HG02870 (cell line): Measurements from ENCODE around the gene SIPA1L3.

Experiments
- ATAC-seq: cut with Tn5 transposase; IDR thresholded peaks from one replicate; pipeline ENCODE4 v1.9.1; 2021; ENCODE audit warnings: mild to moderate bottlenecking, moderate library complexity; ENCODE audit not compliant: unreplicated experiment

The SIPA1L3 gene

GRCh38 chr19:38173291-38174041 lies 266.5 kb downstream of the SIPA1L3 start:
- ATAC-seq = no peak

- ATAC-seq = no peak
Observed at GRCh38 chr19:38175422-38175821, 268.4 kb downstream of the SIPA1L3 start.

- ATAC-seq = no peak
Observed at GRCh38 chr19:38180071-38180470, 273.1 kb downstream of the SIPA1L3 start.

DNA sequence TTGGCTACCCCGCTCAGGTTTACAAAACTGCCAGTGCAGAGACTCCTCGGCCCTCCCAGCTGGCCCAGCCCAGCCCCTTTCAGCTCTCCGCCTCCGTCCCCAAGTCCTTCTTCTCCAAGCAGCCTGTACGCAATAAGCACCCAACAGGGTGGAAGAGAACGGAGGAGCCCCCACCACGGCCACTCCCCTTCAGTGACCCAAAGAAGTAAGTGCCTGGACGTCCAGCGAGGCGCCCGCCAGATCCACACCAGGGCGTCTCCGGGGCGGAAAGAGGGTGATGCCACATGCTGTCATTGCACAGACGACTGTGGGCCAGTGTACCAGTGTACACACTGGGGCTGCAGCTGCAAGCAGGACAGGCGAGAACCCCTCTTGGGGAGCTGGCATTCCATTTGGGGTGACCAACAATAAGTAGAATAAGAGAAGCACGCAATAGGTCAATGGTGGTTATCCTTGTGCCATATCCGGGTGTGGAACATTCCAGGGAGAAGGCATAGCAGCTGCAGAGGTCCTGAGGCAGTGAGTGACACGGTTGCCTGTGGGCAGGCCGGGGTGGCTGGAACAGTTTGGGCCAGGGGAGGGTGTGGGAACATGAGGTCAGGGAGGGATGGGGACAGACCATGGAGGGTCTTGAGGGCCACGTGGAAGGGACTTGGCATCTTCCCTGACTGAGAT lies 275.7 kb downstream of the SIPA1L3 start:
- ATAC-seq = no peak

- ATAC-seq = no peak
Observed at GRCh38 chr19:38183251-38183897, 276.4 kb downstream of the SIPA1L3 start.

GRCh38 chr19:38184815-38185214 lies 277.8 kb downstream of the SIPA1L3 start:
- ATAC-seq = no peak

- no peak for ATAC-seq
Observed at GRCh38 chr19:38185562-38185961, 278.6 kb downstream of the SIPA1L3 start.

DNA sequence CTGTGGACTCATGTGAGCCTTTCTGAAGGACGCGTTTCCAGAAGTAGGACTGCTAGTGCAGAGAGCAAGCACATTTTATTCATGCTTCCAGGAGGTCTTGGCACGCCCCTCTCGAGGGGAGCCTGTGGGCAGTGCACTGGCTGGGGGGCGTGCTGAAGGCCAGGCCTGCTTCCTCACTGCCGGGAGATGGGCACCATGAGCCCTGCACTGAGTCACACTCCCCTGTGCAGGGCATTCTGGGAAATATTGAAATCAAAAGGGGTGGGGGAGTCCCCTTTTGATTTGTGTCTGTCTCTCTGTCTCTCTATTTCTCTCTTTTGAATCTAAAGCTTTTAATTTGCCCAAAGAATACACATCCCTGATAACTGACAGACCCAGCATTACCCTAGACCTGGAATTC lies 283.1 kb downstream of the SIPA1L3 start:
- no peak for ATAC-seq

DNA sequence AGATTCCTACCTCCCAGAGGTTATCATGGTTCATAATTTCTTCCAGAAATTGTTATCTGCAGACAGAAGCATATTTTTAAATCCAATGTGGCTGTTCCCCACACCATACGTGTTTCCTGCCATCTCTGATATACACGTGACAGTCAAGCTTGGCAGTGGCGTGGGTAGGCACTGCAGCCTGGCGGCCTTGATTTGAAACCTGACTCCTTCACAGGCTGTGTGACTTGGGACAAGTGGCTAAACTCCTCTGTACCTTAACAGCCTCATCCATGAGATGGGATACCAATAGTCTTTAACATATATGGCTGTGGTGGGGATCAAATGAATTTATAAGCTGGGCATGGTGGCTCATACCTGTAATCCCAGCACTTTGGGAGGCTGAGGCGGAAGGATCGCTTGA lies 283.8 kb downstream of the SIPA1L3 start:
- no peak for ATAC-seq

DNA sequence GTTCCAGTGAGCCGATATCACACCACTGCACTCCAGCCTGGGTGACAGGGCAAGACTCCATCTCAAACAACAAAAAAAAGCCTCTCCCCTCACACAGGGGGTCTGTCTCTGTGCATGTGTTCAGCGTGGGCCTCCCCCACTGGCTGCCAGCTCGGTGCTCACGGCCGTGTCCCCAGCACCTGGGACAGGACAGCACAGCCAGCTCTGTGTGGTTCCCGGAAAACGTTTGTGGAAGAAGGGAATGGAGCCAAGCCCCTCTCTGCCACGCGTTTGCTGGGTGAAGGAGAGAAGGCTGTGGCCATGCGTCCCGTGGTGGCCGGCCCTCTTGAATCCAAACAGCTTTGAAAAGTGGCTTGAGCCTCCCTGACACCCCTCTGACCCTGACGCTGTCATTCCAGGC lies 284.7 kb downstream of the SIPA1L3 start:
- ATAC-seq = no peak

GRCh38 chr19:38193445-38193844 lies 286.4 kb downstream of the SIPA1L3 start:
- ATAC-seq = no peak

DNA sequence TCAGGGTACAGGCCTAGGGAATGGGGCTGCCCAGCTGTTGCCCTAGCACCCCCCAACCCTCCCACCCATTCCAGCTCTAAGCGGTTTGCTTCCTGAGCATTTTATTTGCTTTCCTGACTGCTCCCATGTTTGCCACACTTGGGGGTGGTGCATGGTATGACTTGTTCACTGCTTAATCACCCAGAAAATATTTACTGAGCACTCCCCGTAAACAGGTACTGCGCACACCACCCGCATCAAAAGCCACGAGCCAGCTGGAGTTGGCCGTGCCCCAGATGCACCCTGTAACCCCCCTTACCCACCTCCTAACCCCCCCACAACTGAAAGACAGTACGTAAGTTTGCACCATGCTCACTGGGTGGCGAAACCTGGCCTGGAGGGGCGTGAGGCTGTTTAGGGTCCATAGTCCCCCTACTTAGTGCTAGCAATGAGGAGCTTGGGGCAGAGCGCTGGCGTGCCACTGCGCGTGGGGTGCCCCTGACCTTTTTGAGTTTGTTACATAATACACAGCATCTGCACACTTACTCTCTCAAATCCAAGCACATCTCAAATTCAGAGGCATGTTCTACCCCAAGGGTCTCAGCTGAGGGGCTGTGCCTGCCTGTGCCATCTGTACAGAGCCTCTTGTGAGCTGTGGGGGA lies 287.2 kb downstream of the SIPA1L3 start:
- no peak for ATAC-seq

DNA sequence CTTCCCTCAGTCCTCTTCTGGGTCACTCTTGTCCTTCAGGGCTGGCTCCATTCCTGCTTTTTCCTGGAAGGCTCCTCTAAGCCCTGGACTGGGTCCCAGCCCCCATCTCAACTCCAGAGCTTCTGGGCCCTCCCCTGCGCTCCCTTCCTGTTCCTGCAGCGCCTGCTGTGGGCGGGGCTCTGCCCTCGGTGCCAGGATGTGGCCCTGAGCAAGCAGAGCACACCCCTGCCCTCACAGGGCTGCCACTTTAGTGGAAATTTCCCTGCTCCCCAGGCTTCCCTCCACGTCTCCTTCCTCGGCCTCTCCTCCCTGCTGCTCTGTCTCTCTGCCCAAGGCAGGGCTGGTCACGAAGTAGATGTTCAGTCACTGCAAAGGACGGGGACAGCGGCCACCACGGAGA lies 288.2 kb downstream of the SIPA1L3 start:
- no peak for ATAC-seq

DNA sequence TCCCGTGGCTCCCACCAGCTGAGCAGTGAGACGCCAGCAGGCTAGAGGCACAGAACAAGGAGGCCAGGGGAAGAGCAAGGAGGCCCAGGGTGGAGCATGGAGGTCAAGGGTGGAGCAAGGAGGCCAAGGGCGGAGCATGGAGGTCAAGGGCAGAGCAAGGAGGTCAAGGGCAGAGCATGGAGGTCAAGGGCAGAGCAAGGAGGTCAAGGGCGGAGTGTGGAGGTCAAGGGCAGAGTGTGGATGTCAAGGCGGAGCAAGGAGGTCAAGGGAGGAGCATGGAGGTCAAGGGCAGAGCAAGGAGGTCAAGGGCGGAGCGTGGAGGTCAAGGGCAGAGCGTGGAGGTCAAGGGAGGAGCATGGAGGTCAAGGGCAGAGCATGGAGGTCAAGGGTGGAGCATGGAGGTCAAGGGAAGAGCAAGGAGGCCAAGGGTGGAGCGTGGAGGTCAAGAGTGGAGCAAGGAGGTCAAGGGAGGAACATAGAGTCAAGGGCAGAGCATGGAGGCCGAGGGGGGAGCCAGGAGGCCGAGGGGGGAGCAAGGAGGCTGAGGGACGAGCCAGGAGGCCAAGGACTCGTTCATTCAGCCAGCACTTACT lies 289.3 kb downstream of the SIPA1L3 start:
- ATAC-seq = no peak

GRCh38 chr19:38196948-38197656 lies 290.1 kb downstream of the SIPA1L3 start:
- ATAC-seq = no peak

- no peak for ATAC-seq
Observed at GRCh38 chr19:38197937-38198704, 291.1 kb downstream of the SIPA1L3 start.

GRCh38 chr19:38199340-38199739 lies 292.3 kb downstream of the SIPA1L3 start:
- ATAC-seq = no peak

DNA sequence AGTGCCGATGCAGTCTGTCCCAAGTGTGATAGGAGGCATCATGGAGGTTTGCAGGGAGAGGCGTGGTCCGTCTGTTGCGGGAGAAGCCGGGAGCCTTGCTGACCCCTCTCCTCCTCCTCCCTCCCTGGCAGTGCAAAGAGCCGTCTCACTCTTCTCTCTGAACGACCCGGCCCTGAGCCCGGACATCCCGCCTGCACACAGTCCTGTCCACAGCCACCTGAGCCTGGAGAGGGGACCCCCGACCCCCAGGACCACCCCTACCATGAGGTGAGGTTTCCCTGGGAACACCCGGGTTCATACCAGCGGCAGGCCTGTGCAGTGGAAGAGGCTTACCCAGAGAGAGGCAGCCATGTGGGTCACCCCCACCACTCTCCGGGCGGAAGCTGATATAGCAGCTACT lies 294.7 kb downstream of the SIPA1L3 start:
- no peak for ATAC-seq

GRCh38 chr19:38202504-38202903 lies 295.5 kb downstream of the SIPA1L3 start:
- no peak for ATAC-seq

GRCh38 chr19:38203197-38203596 lies 296.2 kb downstream of the SIPA1L3 start:
- no peak for ATAC-seq
